ENCODE data around the gene TAS1R2. TPM values are rescaled to one million over a fixed set of nuclear protein-coding genes. Genes with fewer than 3 reads are reported as not detected.

TAS1R2 gene
- total RNA-seq, 3 donors from 2014 or later (not counting 1 experiment from before 2014, with no cell fraction given) = not detected

DNA sequence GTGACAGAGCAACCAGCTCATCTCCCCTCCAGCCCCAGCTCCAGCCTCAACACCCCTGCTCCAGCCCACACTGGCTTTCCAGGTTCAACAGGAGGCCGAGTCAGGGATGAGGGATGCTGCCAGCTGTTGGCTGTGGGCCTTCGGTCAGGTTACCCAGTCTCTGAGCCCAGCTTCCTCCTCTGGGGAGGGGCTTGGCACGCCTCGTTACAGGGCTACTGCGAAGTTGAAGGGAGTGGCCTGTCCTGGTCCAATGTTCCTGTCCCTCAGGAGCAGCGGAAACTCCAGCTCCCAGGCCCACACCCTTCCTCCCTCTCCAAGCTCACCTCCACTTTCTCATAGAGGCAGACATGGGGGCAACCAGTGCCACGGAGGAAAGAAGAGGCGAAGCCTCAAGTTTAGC, 15.1 kb upstream of the TAS1R2 start:
- TF ChIP-seq, protein P1, sequence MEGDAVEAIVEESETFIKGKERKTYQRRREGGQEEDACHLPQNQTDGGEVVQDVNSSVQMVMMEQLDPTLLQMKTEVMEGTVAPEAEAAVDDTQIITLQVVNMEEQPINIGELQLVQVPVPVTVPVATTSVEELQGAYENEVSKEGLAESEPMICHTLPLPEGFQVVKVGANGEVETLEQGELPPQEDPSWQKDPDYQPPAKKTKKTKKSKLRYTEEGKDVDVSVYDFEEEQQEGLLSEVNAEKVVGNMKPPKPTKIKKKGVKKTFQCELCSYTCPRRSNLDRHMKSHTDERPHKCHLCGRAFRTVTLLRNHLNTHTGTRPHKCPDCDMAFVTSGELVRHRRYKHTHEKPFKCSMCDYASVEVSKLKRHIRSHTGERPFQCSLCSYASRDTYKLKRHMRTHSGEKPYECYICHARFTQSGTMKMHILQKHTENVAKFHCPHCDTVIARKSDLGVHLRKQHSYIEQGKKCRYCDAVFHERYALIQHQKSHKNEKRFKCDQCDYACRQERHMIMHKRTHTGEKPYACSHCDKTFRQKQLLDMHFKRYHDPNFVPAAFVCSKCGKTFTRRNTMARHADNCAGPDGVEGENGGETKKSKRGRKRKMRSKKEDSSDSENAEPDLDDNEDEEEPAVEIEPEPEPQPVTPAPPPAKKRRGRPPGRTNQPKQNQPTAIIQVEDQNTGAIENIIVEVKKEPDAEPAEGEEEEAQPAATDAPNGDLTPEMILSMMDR (IDR thresholded peaks at IDR 0.05) = no peak
- Mint-ChIP-seq H3K27ac (no peak overlapping the region), H3K36me3 (no peaks in the 10 kb centered on the region), H3K9me3 (no peaks in the 10 kb centered on the region), H3K4me3 (no peak overlapping the region), H3K27me3 (ENCODE audit: low read depth in 2 of 2) (no peaks in the 10 kb centered on the region), H3K4me1 (no peaks in the 10 kb centered on the region)
- ATAC-seq = no peak
- intact Hi-C loops (cut with micrococcal nuclease) = no loop called here
- H3K4me3 ChIP-seq (ENCODE audit: low read length) = no peak overlapping the region
- 85% methylated on average over 8 of the region's 8 CpGs for WGBS (ENCODE audit: insufficient coverage)
- no peak overlapping the region for H3K27ac ChIP-seq (ENCODE audit: low read length)
- H3K27me3 ChIP-seq (ENCODE audit: control insufficient read depth, insufficient read depth, low read length) = no peaks in the 10 kb centered on the region
- no peaks in the 10 kb centered on the region for H3K4me1 ChIP-seq (ENCODE audit: control insufficient read depth, insufficient read depth, low read length)
- no peaks in the 10 kb centered on the region for H3K36me3 ChIP-seq (ENCODE audit: control insufficient read depth, insufficient read depth, low read length)
- DNase-seq = no peak
- H3K9me3 ChIP-seq (ENCODE audit: control insufficient read depth, insufficient read depth, low read length) = no peaks in the 10 kb centered on the region

DNA sequence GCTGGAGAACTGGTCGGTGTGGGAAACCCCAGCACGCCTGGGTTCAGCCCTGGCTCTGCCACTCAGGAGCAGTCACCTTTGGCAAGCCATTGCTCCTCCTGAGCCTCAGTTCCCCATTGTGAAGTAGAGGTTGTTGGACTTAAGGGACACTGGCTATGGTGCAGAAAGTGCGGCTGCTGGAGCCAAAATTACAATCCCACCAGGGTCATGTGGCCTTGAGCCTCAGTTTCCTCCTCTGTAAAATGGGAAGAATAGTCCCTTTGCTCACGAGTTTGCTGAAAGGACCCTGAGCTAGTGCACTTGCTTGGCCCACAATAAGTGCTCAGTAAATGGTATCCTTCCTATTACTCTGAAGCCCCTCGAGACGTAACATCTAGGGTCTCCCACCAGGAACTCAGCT, 14.6 kb upstream of the TAS1R2 start:
- Mint-ChIP-seq H3K9me3 (no peaks in the 10 kb centered on the region), H3K27me3 (ENCODE audit: low read depth in 2 of 2) (no peaks in the 10 kb centered on the region), H3K4me3 (no peak overlapping the region), H3K27ac (no peak overlapping the region), H3K36me3 (no peaks in the 10 kb centered on the region), H3K4me1 (no peaks in the 10 kb centered on the region)
- Histone ChIP-seq H3K4me1 (ENCODE audit: control insufficient read depth, insufficient read depth, low read length) (no peaks in the 10 kb centered on the region), H3K36me3 (ENCODE audit: control insufficient read depth, insufficient read depth, low read length) (no peaks in the 10 kb centered on the region), H3K27ac (ENCODE audit: low read length) (no peak overlapping the region), H3K27me3 (ENCODE audit: control insufficient read depth, insufficient read depth, low read length) (no peaks in the 10 kb centered on the region), H3K4me3 (ENCODE audit: low read length) (no peak overlapping the region), H3K9me3 (ENCODE audit: control insufficient read depth, insufficient read depth, low read length) (no peaks in the 10 kb centered on the region)
- 93% methylated on average over 6 of the region's 6 CpGs for WGBS (ENCODE audit: insufficient coverage)
- ATAC-seq = no peak
- TF ChIP-seq, protein P1 (IDR thresholded peaks at IDR 0.05) = no peak
- intact Hi-C loops (cut with micrococcal nuclease) = no loop called here
- DNase-seq = no peak

DNA sequence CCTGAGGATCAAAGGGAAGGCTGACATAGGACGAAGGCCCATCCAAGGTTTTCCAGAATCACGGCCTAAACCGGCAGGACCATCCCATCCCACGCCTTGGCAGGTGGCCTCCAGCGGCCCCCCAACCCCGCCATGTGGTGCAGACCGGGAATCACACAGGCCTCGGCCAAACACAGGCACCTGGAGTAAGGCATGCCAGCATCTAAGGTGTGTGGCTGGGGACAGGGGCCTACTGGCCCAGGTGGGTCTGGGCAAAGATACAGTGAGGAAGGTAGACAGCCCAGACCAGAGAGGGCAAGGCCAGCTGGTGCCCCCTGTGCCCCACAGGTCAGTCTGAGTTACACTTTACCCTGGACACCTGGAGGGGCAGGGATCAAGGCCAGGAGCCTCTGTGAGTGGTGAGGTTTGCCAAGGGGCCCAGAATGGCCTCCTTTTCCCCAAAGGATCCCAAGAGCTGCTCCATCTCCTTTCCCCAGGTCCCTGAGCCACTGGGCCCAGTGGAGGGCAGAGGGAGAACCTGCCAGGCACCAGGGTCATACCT, 12.7 kb upstream of the TAS1R2 start:
- intact Hi-C loops (cut with micrococcal nuclease) = no loop called here
- WGBS (ENCODE audit: insufficient coverage) = 87% methylated on average over 8 of the region's 8 CpGs

More for the DNA sequence above, 12.7 kb upstream of the TAS1R2 start:
- no peak overlapping the region for H3K4me3 Mint-ChIP-seq
- H3K27me3 Mint-ChIP-seq (ENCODE audit: low read depth in 2 of 2) = peaks cover 0 to 2% of the 10 kb centered on the region in 2 donors
- no peak for DNase-seq
- no peak for ATAC-seq
- no peak overlapping the region for H3K27ac Mint-ChIP-seq
- H3K9me3 ChIP-seq (ENCODE audit: control insufficient read depth, insufficient read depth, low read length) = no peaks in the 10 kb centered on the region
- TF ChIP-seq, protein P1 (IDR thresholded peaks at IDR 0.05) = no peak
- H3K4me1 ChIP-seq (ENCODE audit: control insufficient read depth, insufficient read depth, low read length) = no peaks in the 10 kb centered on the region
- no peaks in the 10 kb centered on the region for H3K9me3 Mint-ChIP-seq
- H3K4me3 ChIP-seq (ENCODE audit: low read length) = no peak overlapping the region
- H3K27ac ChIP-seq (ENCODE audit: low read length) = no peak overlapping the region
- H3K4me1 Mint-ChIP-seq = no peaks in the 10 kb centered on the region
- H3K27me3 ChIP-seq (ENCODE audit: control insufficient read depth, insufficient read depth, low read length) = no peaks in the 10 kb centered on the region
- H3K36me3 ChIP-seq (ENCODE audit: control insufficient read depth, insufficient read depth, low read length) = no peaks in the 10 kb centered on the region
- no peaks in the 10 kb centered on the region for H3K36me3 Mint-ChIP-seq

Data from natural killer cell (primary cell).